IPS-15b (cell line): ENCODE results near the gene KAT6B.

Source experiments
- H3K27me3 ChIP-seq: one replicate; pipeline ENCODE4 v1.6.1; 2013; ENCODE audit warnings: low read length; ENCODE audit not compliant: control insufficient read depth, insufficient read depth
- H3K36me3 ChIP-seq: one replicate; pipeline ENCODE4 v1.6.1; 2013; ENCODE audit warnings: low read length; ENCODE audit not compliant: control insufficient read depth, insufficient read depth
- H3K4me1 ChIP-seq: one replicate; pipeline ENCODE4 v1.6.1; 2013; ENCODE audit warnings: mild to moderate bottlenecking, low read length; ENCODE audit not compliant: control insufficient read depth, insufficient read depth
- H3K4me3 ChIP-seq: one replicate; pipeline ENCODE4 v1.5.1; 2013; ENCODE audit warnings: low read depth, low read length
- H3K9ac ChIP-seq: one replicate; pipeline ENCODE4 v1.6.1; 2013; ENCODE audit warnings: low read depth, mild to moderate bottlenecking, low read length
- H3K9me3 ChIP-seq: one replicate; pipeline ENCODE4 v1.6.1; 2013; ENCODE audit warnings: mild to moderate bottlenecking, low read length; ENCODE audit not compliant: control insufficient read depth, insufficient read depth

Gene KAT6B

GRCh38 chr10:74842301-74842954 lies 16.0 kb downstream of the KAT6B start:
- no peaks in the 10 kb centered on the region for H3K36me3 ChIP-seq
- no peak overlapping the region for H3K9ac ChIP-seq
- peaks cover 6% of the 10 kb centered on the region for H3K4me1 ChIP-seq
- H3K9me3 ChIP-seq, result no peaks in the 10 kb centered on the region
- H3K4me3 ChIP-seq, result no peak overlapping the region
- H3K27me3 ChIP-seq, result no peaks in the 10 kb centered on the region

- Histone ChIP-seq H3K4me3 (no peak overlapping the region), H3K27me3 (no peaks in the 10 kb centered on the region), H3K9me3 (no peaks in the 10 kb centered on the region), H3K4me1 (no peaks in the 10 kb centered on the region), H3K9ac (no peak overlapping the region), H3K36me3 (no peaks in the 10 kb centered on the region)
Observed at GRCh38 chr10:74846958-74847357, 20.6 kb downstream of the KAT6B start.

GRCh38 chr10:74851831-74852230 lies 25.4 kb downstream of the KAT6B start:
- H3K9me3 ChIP-seq, result no peaks in the 10 kb centered on the region
- no peak overlapping the region for H3K9ac ChIP-seq
- no peaks in the 10 kb centered on the region for H3K36me3 ChIP-seq
- H3K27me3 ChIP-seq, result no peaks in the 10 kb centered on the region
- H3K4me3 ChIP-seq, result no peak overlapping the region
- H3K4me1 ChIP-seq, result peaks cover 8% of the 10 kb centered on the region

GRCh38 chr10:74852381-74852780 lies 26.0 kb downstream of the KAT6B start:
- no peaks in the 10 kb centered on the region for H3K36me3 ChIP-seq
- no peaks in the 10 kb centered on the region for H3K9me3 ChIP-seq
- no peak overlapping the region for H3K4me3 ChIP-seq
- H3K27me3 ChIP-seq, result no peaks in the 10 kb centered on the region
- H3K4me1 ChIP-seq, result peaks cover 8% of the 10 kb centered on the region
- H3K9ac ChIP-seq, result no peak overlapping the region

- Histone ChIP-seq H3K4me1 (peaks cover 8% of the 10 kb centered on the region), H3K9me3 (no peaks in the 10 kb centered on the region), H3K36me3 (no peaks in the 10 kb centered on the region), H3K4me3 (no peak overlapping the region), H3K9ac (no peak overlapping the region), H3K27me3 (no peaks in the 10 kb centered on the region)
Observed at GRCh38 chr10:74854610-74855009, 28.2 kb downstream of the KAT6B start.

- no peak overlapping the region for H3K9ac ChIP-seq
- H3K27me3 ChIP-seq, result no peaks in the 10 kb centered on the region
- peaks cover 8% of the 10 kb centered on the region for H3K4me1 ChIP-seq
- no peaks in the 10 kb centered on the region for H3K36me3 ChIP-seq
- H3K9me3 ChIP-seq, result no peaks in the 10 kb centered on the region
- H3K4me3 ChIP-seq, result no peak overlapping the region
Observed at GRCh38 chr10:74855027-74855426, 28.6 kb downstream of the KAT6B start.

GRCh38 chr10:74855439-74855838 lies 29.0 kb downstream of the KAT6B start:
- Histone ChIP-seq H3K27me3 (no peaks in the 10 kb centered on the region), H3K4me3 (no peak overlapping the region), H3K9ac (no peak overlapping the region), H3K36me3 (no peaks in the 10 kb centered on the region), H3K4me1 (peaks cover 8% of the 10 kb centered on the region), H3K9me3 (no peaks in the 10 kb centered on the region)

- no peaks in the 10 kb centered on the region for H3K9me3 ChIP-seq
- H3K4me1 ChIP-seq, result peaks cover 8% of the 10 kb centered on the region
- no peaks in the 10 kb centered on the region for H3K27me3 ChIP-seq
- no peak overlapping the region for H3K4me3 ChIP-seq
- no peak overlapping the region for H3K9ac ChIP-seq
- no peaks in the 10 kb centered on the region for H3K36me3 ChIP-seq
Observed at GRCh38 chr10:74856940-74857339, 30.5 kb downstream of the KAT6B start.

GRCh38 chr10:74857586-74857985 lies 31.2 kb downstream of the KAT6B start:
- Histone ChIP-seq H3K36me3 (no peaks in the 10 kb centered on the region), H3K9me3 (no peaks in the 10 kb centered on the region), H3K4me3 (no peak overlapping the region), H3K9ac (no peak overlapping the region), H3K27me3 (no peaks in the 10 kb centered on the region), H3K4me1 (peaks cover 12% of the 10 kb centered on the region)

GRCh38 chr10:74859546-74859945 lies 33.1 kb downstream of the KAT6B start:
- H3K27me3 ChIP-seq, result no peaks in the 10 kb centered on the region
- no peaks in the 10 kb centered on the region for H3K9me3 ChIP-seq
- H3K4me3 ChIP-seq, result no peak overlapping the region
- H3K36me3 ChIP-seq, result no peaks in the 10 kb centered on the region
- H3K4me1 ChIP-seq, result peaks cover 16% of the 10 kb centered on the region
- H3K9ac ChIP-seq, result no peak overlapping the region

- H3K4me1 ChIP-seq, result peaks cover 17% of the 10 kb centered on the region
- H3K36me3 ChIP-seq, result no peaks in the 10 kb centered on the region
- H3K4me3 ChIP-seq, result no peak overlapping the region
- no peak overlapping the region for H3K9ac ChIP-seq
- no peaks in the 10 kb centered on the region for H3K27me3 ChIP-seq
- no peaks in the 10 kb centered on the region for H3K9me3 ChIP-seq
Observed at GRCh38 chr10:74862625-74863024, 36.2 kb downstream of the KAT6B start.

- Histone ChIP-seq H3K36me3 (no peaks in the 10 kb centered on the region), H3K27me3 (no peaks in the 10 kb centered on the region), H3K9me3 (no peaks in the 10 kb centered on the region), H3K9ac (no peak overlapping the region), H3K4me1 (peaks cover 20% of the 10 kb centered on the region), H3K4me3 (no peak overlapping the region)
Observed at GRCh38 chr10:74863551-74863950, 37.2 kb downstream of the KAT6B start.
